HG02759 (cell line): ENCODE measurements around the gene TPSD1.
"Not testable (repeated sequence)": the region's sequence is repeated elsewhere in the genome, so short reads cannot be mapped to it uniquely, and the experiment has no call there.

Experiments used
- ATAC-seq: cut with Tn5 transposase; IDR thresholded peaks from one replicate; pipeline ENCODE4 v1.9.1; 2021; ENCODE audit warnings: mild to moderate bottlenecking, moderate library complexity; ENCODE audit not compliant: unreplicated experiment

Gene TPSD1

DNA sequence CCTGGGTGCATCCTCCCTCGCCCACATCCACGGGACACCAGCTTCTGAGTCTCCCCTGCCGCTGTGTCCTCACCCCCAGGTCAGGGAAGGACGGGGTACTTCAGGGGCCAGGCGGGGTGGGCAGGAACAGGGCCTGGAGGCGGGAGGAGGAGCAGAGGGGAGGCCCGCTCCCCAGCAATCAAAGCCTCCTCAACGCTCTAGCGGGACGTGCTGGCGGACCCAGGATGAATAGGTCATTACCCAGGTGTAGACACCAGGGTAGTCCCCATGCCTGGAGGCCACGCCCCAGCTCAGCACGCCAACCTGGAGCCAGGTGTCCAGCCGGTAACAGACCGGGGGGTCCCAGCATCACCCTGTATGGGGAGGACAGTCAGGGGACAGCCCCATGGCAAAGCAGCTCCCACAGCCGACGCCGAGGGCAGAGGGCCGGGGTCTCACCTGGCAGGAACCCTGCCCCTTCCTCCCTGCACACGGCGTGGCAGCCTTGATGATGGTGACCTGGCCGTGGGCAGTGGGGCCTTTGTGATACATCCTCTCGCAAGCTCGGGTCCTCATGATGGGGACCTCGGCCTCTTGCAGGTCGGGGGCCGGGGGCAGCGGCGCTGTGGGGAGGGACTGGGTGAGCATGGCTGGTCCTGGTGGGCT is 24.2 kb downstream of the TPSD1 start:
- ATAC-seq = no peak

DNA sequence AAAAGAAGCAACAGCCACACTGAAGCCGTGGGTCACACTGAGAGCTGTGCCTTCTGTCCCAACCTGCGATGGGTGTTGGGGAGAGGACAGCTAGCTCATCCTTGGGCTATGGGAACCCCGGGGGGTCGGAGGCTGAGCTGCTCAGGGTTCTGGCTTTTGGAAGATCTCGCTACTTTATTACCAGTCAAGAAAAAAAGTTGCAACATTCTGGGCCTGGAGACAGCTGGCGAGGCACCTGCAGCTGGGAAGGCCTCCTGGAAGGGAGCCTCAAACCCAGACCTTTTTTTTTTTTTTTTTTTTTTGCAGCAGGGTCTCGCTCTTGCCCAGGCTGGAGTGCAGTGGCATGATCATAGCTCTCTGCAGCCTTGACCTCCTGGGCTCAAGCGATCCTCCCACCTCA is 24.9 kb downstream of the TPSD1 start:
- no peak for ATAC-seq

- no peak for ATAC-seq
These were observed 25.6 kb downstream of the TPSD1 start for GRCh38 chr16:1281517-1281916.

DNA sequence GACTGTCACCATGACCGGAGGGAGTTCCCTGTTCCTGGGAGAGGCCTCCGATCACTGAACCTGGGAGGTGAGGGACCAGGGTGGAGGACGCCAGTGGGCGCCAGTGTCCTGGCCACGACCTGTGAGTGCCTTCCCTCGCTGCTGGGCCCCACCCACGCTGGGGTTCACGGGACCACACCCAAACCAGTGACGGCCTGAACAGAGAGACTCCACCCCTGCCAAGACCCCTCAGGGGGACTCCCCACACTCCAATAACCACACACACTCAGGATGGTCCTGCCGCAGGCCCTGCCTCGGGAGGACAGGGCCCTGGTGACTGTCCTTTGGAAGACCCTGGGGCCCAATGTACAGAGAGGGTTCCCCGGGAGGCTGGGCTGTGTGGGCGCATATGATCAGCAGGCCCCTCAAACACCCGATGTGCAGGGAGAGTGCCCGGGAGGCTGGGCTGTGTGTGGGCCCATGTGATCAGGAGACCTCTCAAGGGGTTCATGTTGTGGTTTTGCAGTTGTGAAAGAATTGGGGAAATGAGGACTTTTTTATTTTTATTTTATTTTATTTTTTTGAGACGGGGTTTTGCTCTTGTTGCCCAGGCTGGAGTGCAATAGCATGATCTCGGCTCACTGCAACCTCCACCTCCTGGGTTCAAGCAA is 26.6 kb downstream of the TPSD1 start:
- ATAC-seq = no peak

GRCh38 chr16:1283296-1283695 is 27.4 kb downstream of the TPSD1 start:
- ATAC-seq = no peak

DNA sequence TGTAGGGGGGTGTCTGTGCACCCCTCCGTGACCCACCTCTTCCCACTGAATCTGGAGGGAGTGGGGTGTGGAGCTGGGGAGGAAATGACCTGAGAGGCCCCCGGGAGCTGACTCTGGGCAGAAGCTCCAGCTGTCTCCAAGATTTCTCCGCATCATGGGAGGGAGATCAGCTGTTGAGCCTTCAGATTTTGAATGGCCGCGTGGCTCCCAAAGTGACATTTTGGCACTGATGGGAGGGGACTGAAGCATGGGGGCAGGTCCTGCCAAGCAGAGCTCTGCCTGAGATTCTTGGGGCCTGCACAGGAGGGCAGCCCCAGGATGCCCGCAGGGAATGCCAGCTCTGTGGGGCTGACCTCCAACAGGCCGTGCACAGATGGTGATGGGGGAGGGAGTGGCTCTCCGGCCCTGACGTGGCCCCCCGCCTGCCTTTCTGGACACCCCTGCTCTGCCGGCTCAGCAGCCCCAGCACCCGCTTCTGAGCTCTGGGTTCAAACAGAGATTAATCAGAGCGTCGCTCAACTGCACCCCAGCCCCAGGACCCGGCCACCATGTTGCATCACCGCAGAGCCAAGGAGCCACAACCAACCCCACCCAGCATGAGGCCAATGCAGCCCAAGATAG is 28.2 kb downstream of the TPSD1 start:
- ATAC-seq = no peak

DNA sequence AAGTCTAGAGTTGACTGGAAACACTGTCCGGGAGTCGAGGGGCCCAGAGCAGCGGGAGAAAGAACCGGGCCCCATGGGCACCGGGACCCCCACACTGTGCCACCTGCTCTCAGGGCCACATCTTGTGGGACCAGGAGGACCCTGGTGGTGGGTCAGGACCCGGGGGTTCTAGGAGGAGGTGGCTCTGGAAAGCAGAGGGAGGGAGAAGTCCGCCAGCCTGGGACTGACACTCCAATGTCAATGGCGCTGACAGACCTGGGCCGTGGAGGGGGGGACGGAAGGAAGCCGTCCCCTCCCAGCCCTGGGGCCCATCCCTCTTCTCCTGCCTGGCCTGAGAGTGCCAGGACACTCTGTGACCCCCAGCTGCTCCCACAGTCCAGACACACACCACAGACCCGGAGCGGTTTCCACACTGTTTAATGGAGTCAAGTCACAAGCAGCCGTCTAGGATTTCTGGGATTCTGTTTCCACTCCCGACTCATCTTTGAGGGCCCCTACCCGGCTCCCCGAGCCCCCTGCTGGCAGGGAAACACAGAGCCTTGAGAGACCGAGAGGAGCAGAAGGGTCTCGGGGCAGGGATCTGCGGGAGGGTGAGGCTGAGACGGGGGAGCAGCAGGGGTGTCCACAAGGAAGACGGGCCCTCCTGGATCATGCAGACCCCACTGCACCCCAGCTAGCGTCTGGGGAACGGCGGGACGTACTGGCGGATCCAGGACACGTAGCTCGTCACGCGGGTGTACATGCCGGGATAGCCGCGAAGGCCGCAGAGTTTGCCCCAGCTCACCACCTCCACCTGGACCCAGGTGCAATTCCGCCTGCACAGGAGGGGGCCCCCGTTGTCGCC is 30.0 kb downstream of the TPSD1 start:
- ATAC-seq = no peak

GRCh38 chr16:1286513-1287094 is 30.7 kb downstream of the TPSD1 start:
- ATAC-seq = no peak

GRCh38 chr16:1287982-1288670 is 32.3 kb downstream of the TPSD1 start:
- no peak for ATAC-seq

GRCh38 chr16:1288813-1289476 is 33.1 kb downstream of the TPSD1 start:
- ATAC-seq = no peak

DNA sequence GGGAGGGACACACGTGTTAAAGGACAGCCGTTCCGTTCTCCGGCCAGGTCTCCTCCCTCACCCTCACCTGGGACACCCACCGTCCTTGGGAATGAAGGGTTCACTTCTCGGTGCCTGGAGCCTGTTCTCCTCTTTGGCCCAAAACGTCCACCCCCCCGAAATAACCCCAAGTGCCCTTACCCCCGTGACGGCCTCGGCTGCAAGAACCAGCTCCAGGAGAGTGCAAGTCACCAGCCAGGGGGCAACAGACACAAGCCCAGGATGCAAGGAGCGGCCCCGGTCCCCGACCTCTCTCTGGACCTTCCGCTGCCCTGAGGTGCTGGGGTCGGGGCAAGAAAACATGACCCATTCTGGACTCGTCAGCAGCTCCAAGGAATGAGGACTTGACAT is 33.6 kb downstream of the TPSD1 start:
- ATAC-seq = no peak

GRCh38 chr16:1290063-1290501 is 34.2 kb downstream of the TPSD1 start:
- no peak for ATAC-seq

GRCh38 chr16:1290860-1291575 is 35.1 kb downstream of the TPSD1 start:
- ATAC-seq = no peak

- no peak for ATAC-seq
These were observed 35.7 kb downstream of the TPSD1 start for GRCh38 chr16:1291576-1291974.

DNA sequence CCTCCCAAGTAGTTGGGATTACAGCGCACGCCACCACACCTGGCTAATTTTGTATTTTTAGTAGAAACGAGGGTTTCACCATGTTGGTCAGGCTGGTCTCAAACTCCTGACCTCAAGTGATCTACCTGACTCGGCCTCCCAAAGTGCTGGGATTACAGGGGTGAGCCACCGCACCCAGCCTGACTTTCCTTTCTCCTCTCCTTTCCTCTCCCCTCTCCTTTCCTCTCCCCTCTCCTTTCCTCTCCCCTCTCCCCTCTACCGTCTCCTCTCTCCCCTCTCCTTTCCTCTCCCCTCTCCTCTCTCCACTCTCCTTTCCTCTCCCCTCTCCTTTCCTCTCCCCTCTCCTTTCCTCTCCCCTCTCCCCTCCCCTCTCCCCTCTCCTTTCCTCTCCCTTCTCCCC is 36.3 kb downstream of the TPSD1 start:
- ATAC-seq = not testable (repeated sequence)

GRCh38 chr16:1292808-1293207 is 36.9 kb downstream of the TPSD1 start:
- ATAC-seq = not testable (repeated sequence)

DNA sequence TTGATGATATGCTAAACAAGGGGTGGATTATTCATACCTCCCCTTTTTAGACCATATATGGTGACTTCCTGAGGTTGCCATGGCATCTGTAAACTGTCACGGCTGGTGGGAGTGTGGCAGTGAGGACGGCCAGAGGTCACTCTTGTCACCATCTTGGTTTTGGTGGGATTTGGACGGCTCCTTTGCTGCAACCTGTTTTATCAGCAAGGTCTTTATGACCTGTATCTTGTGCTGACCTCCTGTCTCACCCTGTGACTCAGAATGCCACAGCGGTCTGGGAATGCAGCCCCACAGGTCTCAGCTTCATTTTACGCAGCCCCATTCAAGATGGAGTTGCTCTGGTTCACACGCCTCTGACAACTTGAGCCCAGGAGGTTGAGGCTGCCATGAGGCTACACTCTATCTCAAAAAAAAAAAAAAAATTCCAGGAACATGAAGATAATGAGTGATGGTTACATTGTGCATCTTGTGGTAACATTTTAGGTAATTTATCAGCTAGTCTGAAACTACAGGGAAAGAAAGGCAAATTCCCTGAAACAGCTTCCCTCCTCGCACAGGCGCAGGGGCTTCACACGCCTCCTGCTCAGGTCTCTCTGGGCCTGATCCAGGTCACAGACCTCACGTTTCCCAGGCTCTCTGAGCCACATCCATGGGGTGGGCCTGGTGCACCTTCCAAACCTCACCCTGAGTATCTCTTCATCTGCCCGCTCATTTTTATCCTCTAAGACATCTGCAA is 38.2 kb downstream of the TPSD1 start:
- ATAC-seq = no peak

DNA sequence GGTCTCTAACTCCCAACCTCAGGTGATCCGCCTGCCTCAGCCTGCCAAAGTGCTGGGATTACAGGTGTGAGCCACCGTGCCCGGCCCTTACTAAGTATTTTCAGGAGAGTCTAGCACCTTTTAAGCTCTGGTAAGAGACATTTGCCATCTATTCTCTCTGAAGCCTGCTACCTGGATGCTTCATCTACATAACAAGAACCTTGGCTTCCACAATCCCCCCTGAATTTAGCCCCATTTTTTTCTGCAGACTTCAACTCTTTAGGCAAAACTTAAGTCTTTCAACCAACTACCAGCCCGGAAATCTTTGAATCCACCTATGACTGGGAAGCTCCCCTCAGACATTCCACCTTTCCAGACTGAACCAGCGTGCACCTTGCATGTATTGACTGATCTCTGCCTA is 39.6 kb downstream of the TPSD1 start:
- no peak for ATAC-seq

- not testable (repeated sequence) for ATAC-seq
These were observed 40.8 kb downstream of the TPSD1 start for GRCh38 chr16:1296688-1297017.
